Central memory CD8-positive, alpha-beta T cell (primary cell): Measurements from ENCODE around the gene ELOVL3.
"Not testable (repeated sequence)": the region's sequence is repeated elsewhere in the genome, so short reads cannot be mapped to it uniquely, and the experiment has no call there.

Experiments used
- ATAC-seq: fragments of 150-1000 bp; cut with Tn5 transposase; replicated peaks from 2 replicates; pipeline ENCODE4 v1.10.0; 2022; ENCODE audit warnings: mild to moderate bottlenecking, moderate FRiP score, moderate number of reproducible peaks; ENCODE audit not compliant: poor library complexity, severe bottlenecking; ENCODE audit errors: extremely low read depth
- DNase-seq, 2 donors: peaks; one replicate each; pipeline ENCODE4 v3.0.0; 2021; ENCODE audit warnings: low spot score in 2 of 2
- H3K27ac Mint-ChIP-seq: one replicate; pipeline ENCODE4 v1.8.0; 2022; ENCODE audit warnings: low read depth, mild to moderate bottlenecking, moderate library complexity, mixed read lengths
- H3K27me3 Mint-ChIP-seq: one replicate; pipeline ENCODE4 v1.8.0; 2022; ENCODE audit warnings: mixed read lengths
- H3K36me3 Mint-ChIP-seq: one replicate; pipeline ENCODE4 v1.8.0; 2022; ENCODE audit warnings: mild to moderate bottlenecking, moderate library complexity, mixed read lengths; ENCODE audit not compliant: insufficient read depth
- H3K4me1 Mint-ChIP-seq: one replicate; pipeline ENCODE4 v1.8.0; 2022; ENCODE audit warnings: mixed read lengths
- H3K4me3 Mint-ChIP-seq: one replicate; pipeline ENCODE4 v1.8.0; 2022; ENCODE audit warnings: mild to moderate bottlenecking, moderate library complexity, mixed read lengths
- H3K9me3 Mint-ChIP-seq: one replicate; pipeline ENCODE4 v1.8.0; 2022; ENCODE audit warnings: mixed read lengths

The ELOVL3 gene

GRCh38 chr10:102225646-102226541 is at the start of gene ELOVL3:
TSS of gene ELOVL3 (plus strand) at chr10:102226299. CDS start at chr10:102226549, 250 bp downstream.
- Mint-ChIP-seq H3K4me1 (peaks cover 11% of the 10 kb centered on the region), H3K36me3 (no peaks in the 10 kb centered on the region), H3K27me3 (peaks cover 31% of the 10 kb centered on the region), H3K9me3 (no peaks in the 10 kb centered on the region), H3K4me3 (peak within 1 kb of the TSS; percentile 61), H3K27ac (no peak within 1 kb of the TSS)
- ATAC-seq (peak; percentile 89), DNase-seq (peak; percentile 70 to 75)

GRCh38 chr10:102184606-102185005 is 41.5 kb upstream of the ELOVL3 start:
- Mint-ChIP-seq H3K27ac (no peak overlapping the region), H3K4me1 (peaks cover 5% of the 10 kb centered on the region), H3K9me3 (no peaks in the 10 kb centered on the region), H3K4me3 (no peak overlapping the region), H3K27me3 (no peaks in the 10 kb centered on the region), H3K36me3 (peaks cover 2% of the 10 kb centered on the region)
- no peak for DNase-seq
- no peak for ATAC-seq

- peaks cover 2% of the 10 kb centered on the region for H3K36me3 Mint-ChIP-seq
- ATAC-seq: no peak
- H3K4me1 Mint-ChIP-seq: peaks cover 5% of the 10 kb centered on the region
- DNase-seq: no peak
- H3K4me3 Mint-ChIP-seq: no peak overlapping the region
- H3K9me3 Mint-ChIP-seq: no peaks in the 10 kb centered on the region
- H3K27me3 Mint-ChIP-seq: no peaks in the 10 kb centered on the region
- H3K27ac Mint-ChIP-seq: no peak overlapping the region
Measured at GRCh38 chr10:102185272-102185671, 40.8 kb upstream of the ELOVL3 start.

GRCh38 chr10:102185811-102186527 is 40.1 kb upstream of the ELOVL3 start:
- peaks cover 2% of the 10 kb centered on the region for H3K36me3 Mint-ChIP-seq
- H3K9me3 Mint-ChIP-seq: no peaks in the 10 kb centered on the region
- peaks cover 5% of the 10 kb centered on the region for H3K4me1 Mint-ChIP-seq
- ATAC-seq (no peak), DNase-seq (no peak)
- no peaks in the 10 kb centered on the region for H3K27me3 Mint-ChIP-seq
- H3K27ac Mint-ChIP-seq: no peak overlapping the region
- H3K4me3 Mint-ChIP-seq: no peak overlapping the region

GRCh38 chr10:102188298-102188940 is 37.7 kb upstream of the ELOVL3 start:
- Mint-ChIP-seq H3K36me3 (peaks cover 2% of the 10 kb centered on the region), H3K9me3 (no peaks in the 10 kb centered on the region), H3K4me3 (peak overlapping the region; percentile 40), H3K27ac (peak overlapping the region; percentile 58), H3K4me1 (peaks cover 5% of the 10 kb centered on the region), H3K27me3 (no peaks in the 10 kb centered on the region)
- ATAC-seq: no peak
- no peak for DNase-seq

- H3K27ac Mint-ChIP-seq: peak overlapping the region; percentile 58
- H3K4me1 Mint-ChIP-seq, H3K27me3 Mint-ChIP-seq, H3K9me3 Mint-ChIP-seq, H3K36me3 Mint-ChIP-seq, DNase-seq: not testable (repeated sequence)
- H3K4me3 Mint-ChIP-seq: peak overlapping the region; percentile 40
- ATAC-seq: peak; percentile 54
Measured at GRCh38 chr10:102188941-102189898, 36.9 kb upstream of the ELOVL3 start.

GRCh38 chr10:102191956-102192355 is 34.1 kb upstream of the ELOVL3 start:
- Mint-ChIP-seq H3K36me3 (peaks cover 2% of the 10 kb centered on the region), H3K27ac (no peak overlapping the region)

GRCh38 chr10:102195296-102195870 is 30.7 kb upstream of the ELOVL3 start:
- Mint-ChIP-seq H3K27me3 (no peaks in the 10 kb centered on the region), H3K27ac (no peak overlapping the region)

More at GRCh38 chr10:102191956-102192355, 34.1 kb upstream of the ELOVL3 start:
- Mint-ChIP-seq H3K4me3 (no peak overlapping the region), H3K4me1 (peaks cover 5% of the 10 kb centered on the region), H3K9me3 (no peaks in the 10 kb centered on the region), H3K27me3 (no peaks in the 10 kb centered on the region)
- DNase-seq (no peak), ATAC-seq (no peak)

GRCh38 chr10:102196893-102197292 is 29.2 kb upstream of the ELOVL3 start:
- Mint-ChIP-seq H3K36me3 (no peaks in the 10 kb centered on the region), H3K4me3 (no peak overlapping the region), H3K9me3 (no peaks in the 10 kb centered on the region), H3K4me1 (no peaks in the 10 kb centered on the region), H3K27me3 (peaks cover 8% of the 10 kb centered on the region), H3K27ac (no peak overlapping the region)
- ATAC-seq (no peak), DNase-seq (no peak)

More at GRCh38 chr10:102195296-102195870, 30.7 kb upstream of the ELOVL3 start:
- Mint-ChIP-seq H3K4me1 (no peaks in the 10 kb centered on the region), H3K36me3 (no peaks in the 10 kb centered on the region), H3K4me3 (no peak overlapping the region), H3K9me3 (no peaks in the 10 kb centered on the region)
- no peak for DNase-seq
- ATAC-seq: no peak

GRCh38 chr10:102198027-102198426 is 28.1 kb upstream of the ELOVL3 start:
- Mint-ChIP-seq H3K36me3 (no peaks in the 10 kb centered on the region), H3K9me3 (no peaks in the 10 kb centered on the region), H3K4me3 (no peak overlapping the region), H3K4me1 (no peaks in the 10 kb centered on the region), H3K27me3 (peaks cover 20% of the 10 kb centered on the region), H3K27ac (no peak overlapping the region)
- no peak for ATAC-seq
- no peak for DNase-seq

- peaks cover 28% of the 10 kb centered on the region for H3K27me3 Mint-ChIP-seq
- no peaks in the 10 kb centered on the region for H3K9me3 Mint-ChIP-seq
- H3K27ac Mint-ChIP-seq: no peak overlapping the region
- DNase-seq: no peak
- H3K4me1 Mint-ChIP-seq: no peaks in the 10 kb centered on the region
- no peaks in the 10 kb centered on the region for H3K36me3 Mint-ChIP-seq
- no peak for ATAC-seq
- H3K4me3 Mint-ChIP-seq: no peak overlapping the region
Measured at GRCh38 chr10:102200751-102201640, 25.1 kb upstream of the ELOVL3 start.
